ENCODE results near the gene LCE1F.

- TF ChIP-seq PBX3 (IDR thresholded peaks at IDR 0.05) (no peak), CHD2 (IDR thresholded peaks at IDR 0.05; ENCODE audit: low read length, partially characterized antibody) (no peak), CTCF (IDR thresholded peaks at IDR 0.05) (no peak), MAX (IDR thresholded peaks at IDR 0.05; ENCODE audit: low read depth) (no peak), POLR2AphosphoS5 (IDR thresholded peaks at IDR 0.05; ENCODE audit: low read depth, low read length) (no peak), NRF1 (IDR thresholded peaks at IDR 0.05; ENCODE audit: low read depth, low read length) (no peak), SIN3A (IDR thresholded peaks at IDR 0.05; ENCODE audit: borderline replicate concordance, low read depth, low read length) (no peak), ZBTB33 (IDR thresholded peaks at IDR 0.05; ENCODE audit: borderline replicate concordance, low read depth) (no peak), TEAD4 (IDR thresholded peaks at IDR 0.05; ENCODE audit: borderline replicate concordance, insufficient read depth) (no peak), RFX5 (IDR thresholded peaks at IDR 0.05; ENCODE audit: low read length) (no peak), YY1 (IDR thresholded peaks at IDR 0.05; ENCODE audit: low read depth) (no peak), EZH2phosphoT487 (IDR thresholded peaks at IDR 0.05; ENCODE audit: borderline replicate concordance, low read depth) (no peak), GATA2 (CRISPR knock-in tag; IDR thresholded peaks at IDR 0.05) (no peak)
These were observed 21.4 kb upstream of the LCE1F start for GRCh38 chr1:152753586-152753985.
